IMR-90 (cell line): Measurements from ENCODE around the gene SOCS6. TPM values are rescaled to one million over a fixed set of nuclear protein-coding genes. Genes with fewer than 3 reads are reported as not detected.

ENCODE experiments used
- ATAC-seq: fragments of 200-7000 bp; cut with Tn5 transposase; 2 replicates; pipeline ENCODE4 v1.9.1; 2020; ENCODE audit warnings: low read depth, mild to moderate bottlenecking, moderate library complexity
- BruUV-seq: library from RNA; stranded (reverse); fragments of 400-500 nt; replicated peaks from 2 replicates; lab custom pipeline; 2021; lab: Mats Ljungman, UMichigan
- CTCF ChIA-PET: fragments of 300-600 bp; formaldehyde crosslinking; extraction: SDS; loops from one replicate; lab custom pipeline; 2021; ENCODE audit warnings: antibody characterized with exemption; lab: Yijun Ruan, JAX
- POLR2A ChIA-PET: fragments of 300-600 bp; sonication (Branson Sonifier 250); formaldehyde crosslinking; loops from one replicate; lab custom pipeline; 2022; ENCODE audit warnings: antibody characterized with exemption; ENCODE audit not compliant: unreplicated experiment; lab: Charles Lee
- DNase-seq: peaks from one replicate; pipeline ENCODE4 v3.0.0; 2013
- H2AFZ ChIP-seq: replicated peaks from 2 replicates; pipeline ENCODE3; 2013; ENCODE audit warnings: low read length, mild to moderate bottlenecking; ENCODE audit not compliant: poor library complexity
- H2AK5ac ChIP-seq: 2 replicates; pipeline ENCODE4 v1.6.1; 2013; ENCODE audit warnings: low read depth, low read length, inconsistent platforms
- H2AK9ac ChIP-seq: replicated peaks from 2 replicates; pipeline ENCODE3; 2013; ENCODE audit warnings: mild to moderate bottlenecking, low read depth, low read length, moderate library complexity; ENCODE audit not compliant: poor library complexity
- H2BK120ac ChIP-seq: 2 replicates; pipeline ENCODE4 v1.6.1; 2013; ENCODE audit warnings: low read depth, low read length, inconsistent platforms
- H2BK15ac ChIP-seq: 3 replicates; pipeline ENCODE4 v1.6.1; 2013; ENCODE audit warnings: low read depth, low read length, inconsistent platforms
- H2BK20ac ChIP-seq: 2 replicates; pipeline ENCODE4 v1.6.1; 2013; ENCODE audit warnings: low read depth, mild to moderate bottlenecking, inconsistent platforms, low read length, moderate library complexity
- H2BK5ac ChIP-seq: 2 replicates; pipeline ENCODE4 v1.6.1; 2013; ENCODE audit warnings: mild to moderate bottlenecking, low read depth, low read length, inconsistent platforms; ENCODE audit not compliant: poor library complexity, severe bottlenecking
- H3K14ac ChIP-seq: replicated peaks from 2 replicates; pipeline ENCODE4 v1.6.1; 2013; ENCODE audit warnings: low read depth, low read length, inconsistent platforms
- H3K18ac ChIP-seq: 2 replicates; pipeline ENCODE4 v1.6.1; 2013; ENCODE audit warnings: low read depth, low read length, control low read depth
- H3K23ac ChIP-seq: 2 replicates; pipeline ENCODE4 v1.6.1; 2013; ENCODE audit warnings: low read depth, low read length, inconsistent platforms
- H3K27ac ChIP-seq: 2 replicates; pipeline ENCODE4 v1.5.1; 2013; ENCODE audit warnings: mild to moderate bottlenecking, control low read depth, low read length; ENCODE audit not compliant: insufficient read depth
- H3K27me3 ChIP-seq: 2 replicates; pipeline ENCODE4 v1.6.1; 2013; ENCODE audit warnings: low read length; ENCODE audit not compliant: control insufficient read depth, insufficient read depth
- H3K36me3 ChIP-seq: 2 replicates; pipeline ENCODE4 v1.6.1; 2013; ENCODE audit warnings: low read length, mixed read lengths; ENCODE audit not compliant: control insufficient read depth, insufficient read depth
- H3K4ac ChIP-seq: 2 replicates; pipeline ENCODE4 v1.6.1; 2013; ENCODE audit warnings: low read depth, low read length, inconsistent platforms
- H3K4me1 ChIP-seq: 2 replicates; pipeline ENCODE4 v1.6.1; 2013; ENCODE audit warnings: low read length, mixed read lengths; ENCODE audit not compliant: control insufficient read depth, insufficient read depth
- H3K4me2 ChIP-seq: 2 replicates; pipeline ENCODE4 v1.6.1; 2013; ENCODE audit warnings: low read depth, mild to moderate bottlenecking, control low read depth, low read length, moderate library complexity
- H3K4me3 ChIP-seq: 2 replicates; pipeline ENCODE4 v1.5.1; 2013; ENCODE audit warnings: low read depth, mild to moderate bottlenecking, control low read depth, low read length, moderate library complexity; ENCODE audit not compliant: insufficient read depth
- H3K56ac ChIP-seq: 2 replicates; pipeline ENCODE4 v1.6.1; 2013; ENCODE audit warnings: low read length, inconsistent platforms; ENCODE audit not compliant: insufficient read depth; ENCODE audit errors: extremely low read depth
- H3K79me1 ChIP-seq, 2 experiments: 2 replicates each; pipeline ENCODE4 v1.6.1; 2013; ENCODE audit warnings: low read length in 2 of 2, inconsistent platforms in 1 of 2, low read depth in 1 of 2
- H3K9ac ChIP-seq: 2 replicates; pipeline ENCODE4 v1.6.1; 2013; ENCODE audit warnings: low read depth, low read length, control low read depth
- H3K9me1 ChIP-seq: 2 replicates; pipeline ENCODE4 v1.6.1; 2013; ENCODE audit warnings: low read length, inconsistent platforms; ENCODE audit not compliant: insufficient read depth
- H3K9me3 ChIP-seq: 2 replicates; pipeline ENCODE4 v1.6.1; 2013; ENCODE audit warnings: low read length; ENCODE audit not compliant: control insufficient read depth, insufficient read depth
- H4K20me1 ChIP-seq: 2 replicates; pipeline ENCODE4 v1.6.1; 2013; ENCODE audit warnings: low read length, inconsistent platforms; ENCODE audit not compliant: insufficient read depth
- H4K5ac ChIP-seq: 2 replicates; pipeline ENCODE4 v1.6.1; 2013; ENCODE audit warnings: mild to moderate bottlenecking, low read depth, low read length, control low read depth
- H4K8ac ChIP-seq, 2 experiments: 2 replicates each; pipeline ENCODE4 v1.6.1; 2013; ENCODE audit warnings: low read depth in 2 of 2, low read length in 2 of 2, control low read depth in 1 of 2, inconsistent platforms in 1 of 2
- H4K91ac ChIP-seq: 2 replicates; pipeline ENCODE4 v1.6.1; 2013; ENCODE audit warnings: low read depth, low read length, inconsistent platforms; ENCODE audit not compliant: insufficient read depth
- CEBPB ChIP-seq: IDR thresholded peaks from 2 replicates; pipeline ENCODE4 v1.6.1; 2012; ENCODE audit warnings: low read depth, low read length, improper control_type of control experiment
- CHD1 ChIP-seq: IDR thresholded peaks from 2 replicates; pipeline ENCODE4 v1.6.1; 2012; ENCODE audit warnings: low read depth, low read length, improper control_type of control experiment
- FOS ChIP-seq: fragments of 150-350 bp; IDR thresholded peaks from 2 replicates; pipeline ENCODE4 v1.6.1; 2016; ENCODE audit warnings: low read depth, low read length
- MAFK ChIP-seq: IDR thresholded peaks from 2 replicates; pipeline ENCODE4 v1.6.1; 2012; ENCODE audit warnings: low read depth, low read length, improper control_type of control experiment
- MAZ ChIP-seq: IDR thresholded peaks from 2 replicates; pipeline ENCODE4 v1.6.1; 2012; ENCODE audit warnings: low read depth, mild to moderate bottlenecking, low read length, improper control_type of control experiment, moderate library complexity, borderline replicate concordance
- MXI1 ChIP-seq: IDR thresholded peaks from 2 replicates; pipeline ENCODE4 v1.6.1; 2012; ENCODE audit warnings: low read depth, mild to moderate bottlenecking, low read length, moderate library complexity, borderline replicate concordance
- RAD21 ChIP-seq: IDR thresholded peaks from 2 replicates; pipeline ENCODE4 v1.6.1; 2012; ENCODE audit warnings: low read length, improper control_type of control experiment
- RFX5 ChIP-seq: IDR thresholded peaks from 2 replicates; pipeline ENCODE4 v1.8.0; 2012; ENCODE audit warnings: low read depth, mild to moderate bottlenecking, low read length, moderate library complexity
- WGBS, 2 experiments: methylation state at CpG; one replicate each; pipeline versions ENCODE4 v1.1.5 to v1.1.7; 2013; ENCODE audit warnings: missing lambda C conversion rate in 2 of 2; ENCODE audit not compliant: insufficient read length in 1 of 2; ENCODE audit errors: extremely low coverage in 2 of 2; 5-methylcytosine and 5-hydroxymethylcytosine counted together
- dilution Hi-C: fragments of 300-500 bp; cut with HindIII; formaldehyde crosslinking; loops from one replicate; pipeline ENCODE4 v1.14.3; 2018; ENCODE audit warnings: low sequenced_read_pairs; ENCODE audit not compliant: unreplicated experiment
- in situ Hi-C: fragments of 300-500 bp; cut with MboI; formaldehyde crosslinking; loops from 3 replicates; pipeline ENCODE4 v1.14.3; 2019; ENCODE audit warnings: low sequenced_read_pairs, inconsistent platforms, mixed read lengths
- intact Hi-C: fragments of 100-400 bp; cut with micrococcal nuclease; formaldehyde crosslinking; loops from 2 replicates; pipeline ENCODE4 v1.10.0; 2022
- polyA plus RNA-seq, 3 experiments: library from polyadenylated mRNA; depleted of rRNA; stranded (reverse); fragments of >200 nt; gene quantifications; 2 replicates each; pipeline ENCODE4 v1.2.3, GENCODE V29; 2012; ENCODE audit warnings: low replicate concordance in 1 of 3
- total RNA-seq: library from RNA; depleted of rRNA; stranded (reverse); fragments of >200 nt; gene quantifications from 2 replicates; pipeline ENCODE4 v1.2.3, GENCODE V29; 2012
- TF ChIP-seq, protein P1 (sequence below): conservative IDR thresholded peaks from 2 replicates; pipeline ENCODE4 v1.5.1; 2012; ENCODE audit warnings: mild to moderate bottlenecking, low read depth, low read length, improper control_type of control experiment

The SOCS6 gene
- total and polyA plus RNA-seq, 2 of the 4 experiments (the other 2 are of a cell fraction): 21.3 to 57.4 TPM

DNA sequence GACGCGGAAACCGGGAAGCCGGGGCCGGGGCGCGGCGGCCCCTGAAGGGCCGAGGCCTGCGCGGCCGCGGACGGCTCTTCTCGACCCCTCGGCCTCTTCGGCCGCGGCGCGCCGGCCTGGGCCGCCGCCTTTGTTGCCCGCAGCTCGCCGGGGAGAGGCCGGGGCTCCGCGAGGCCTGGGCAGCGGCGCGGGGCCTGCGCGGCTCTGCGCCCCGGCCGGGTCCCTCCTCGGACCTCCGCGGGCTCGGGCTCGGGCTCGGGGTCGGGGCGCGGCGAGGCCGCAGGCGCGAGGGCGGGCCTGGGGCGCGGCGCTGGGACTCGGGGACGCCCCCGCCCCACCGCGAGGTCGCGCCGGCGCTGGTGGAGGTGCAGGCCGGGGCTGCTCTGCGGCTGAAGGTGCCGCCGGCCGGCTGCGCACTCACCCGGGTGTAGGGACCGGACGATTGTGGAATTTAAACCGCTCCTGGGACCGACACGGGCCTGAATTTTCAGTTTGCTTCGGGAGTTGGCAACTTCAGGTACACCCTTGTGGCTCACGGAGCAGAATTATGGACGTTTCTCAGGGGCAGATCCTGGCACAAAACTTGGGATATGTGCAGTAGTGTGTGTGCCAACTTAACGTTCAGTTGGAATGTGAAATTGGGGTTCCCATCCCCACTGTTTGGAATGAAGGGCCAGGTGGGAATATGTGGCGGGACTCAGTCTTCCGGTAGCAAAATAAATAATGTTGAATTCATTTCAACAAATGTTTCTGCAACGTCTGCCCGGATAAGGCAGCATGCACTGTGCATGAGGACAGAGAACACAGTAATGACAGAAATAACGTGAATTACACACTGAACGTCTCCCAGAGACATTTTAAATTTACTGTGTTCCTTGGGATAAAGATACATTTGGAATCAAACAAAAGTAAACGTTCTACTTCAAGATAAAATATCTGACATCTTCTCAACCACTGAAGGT, 787 bp downstream of the SOCS6 start:
- ChIA-PET POLR2A (interaction anchor here (0.6 kb wide), 1 partner anchor 620 kb away, joined by 4 read pairs; no protein-coding TSS in a partner anchor), CTCF (interaction anchor here (0.5 kb wide), 1 partner anchor 11 kb away, joined by 3 read pairs; no protein-coding TSS in a partner anchor)
- H3K36me3 ChIP-seq: no peaks in the 10 kb centered on the region
- peak overlapping the region; percentile 94 for H3K14ac ChIP-seq
- H3K18ac ChIP-seq: peak overlapping the region; percentile 4
- dilution Hi-C loops: no loop called here
- peak overlapping the region; percentile 2; the same call in 1 of the 2 replicates for H4K5ac ChIP-seq
- WGBS, 2 experiments: 0% methylated on average over 31 of the region's 87 CpGs; no CpG with 5 or more reads in 1 of the 2 experiments
- peak overlapping the region; percentile 97 for H3K23ac ChIP-seq
- H3K4ac ChIP-seq: peak overlapping the region; percentile 81
- peak overlapping the region; percentile 94 for H2AK9ac ChIP-seq
- H3K4me2 ChIP-seq: peak overlapping the region; percentile 54
- H4K91ac ChIP-seq: peak overlapping the region; percentile 81
- peaks cover 17% of the 10 kb centered on the region for H3K9me1 ChIP-seq
- in situ Hi-C loops: loop anchor here (5.0 kb wide), 2 partner anchors 82 to 143 kb away; partner anchors contain the start of gene RTTN
- peak overlapping the region; percentile 89 for H2AFZ ChIP-seq
- DNase-seq: peak; percentile 31
- peak overlapping the region; percentile 97; the same call in 1 of the 3 replicates for H2BK15ac ChIP-seq
- H4K20me1 ChIP-seq: peaks cover 43% of the 10 kb centered on the region
- peak overlapping the region; percentile 85 for H3K9ac ChIP-seq
- H4K8ac ChIP-seq: peak overlapping the region; percentile 65 to 83; a peak in 3 of 4 replicates
- H3K27me3 ChIP-seq: no peaks in the 10 kb centered on the region
- H2BK5ac ChIP-seq: peak overlapping the region; percentile 56
- peak; percentile 50 for ATAC-seq
- H3K4me1 ChIP-seq: peaks cover 13% of the 10 kb centered on the region
- H3K9me3 ChIP-seq: no peaks in the 10 kb centered on the region
- H3K56ac ChIP-seq: peak overlapping the region; percentile 93
- peak overlapping the region; percentile 93; the same call in 1 of the 2 replicates for H2AK5ac ChIP-seq
- H2BK20ac ChIP-seq: no peak overlapping the region; the same call in 1 of the 2 replicates
- H3K4me3 ChIP-seq: peak overlapping the region; percentile 53
- TF ChIP-seq CEBPB: no peak
- TF ChIP-seq, protein P1, sequence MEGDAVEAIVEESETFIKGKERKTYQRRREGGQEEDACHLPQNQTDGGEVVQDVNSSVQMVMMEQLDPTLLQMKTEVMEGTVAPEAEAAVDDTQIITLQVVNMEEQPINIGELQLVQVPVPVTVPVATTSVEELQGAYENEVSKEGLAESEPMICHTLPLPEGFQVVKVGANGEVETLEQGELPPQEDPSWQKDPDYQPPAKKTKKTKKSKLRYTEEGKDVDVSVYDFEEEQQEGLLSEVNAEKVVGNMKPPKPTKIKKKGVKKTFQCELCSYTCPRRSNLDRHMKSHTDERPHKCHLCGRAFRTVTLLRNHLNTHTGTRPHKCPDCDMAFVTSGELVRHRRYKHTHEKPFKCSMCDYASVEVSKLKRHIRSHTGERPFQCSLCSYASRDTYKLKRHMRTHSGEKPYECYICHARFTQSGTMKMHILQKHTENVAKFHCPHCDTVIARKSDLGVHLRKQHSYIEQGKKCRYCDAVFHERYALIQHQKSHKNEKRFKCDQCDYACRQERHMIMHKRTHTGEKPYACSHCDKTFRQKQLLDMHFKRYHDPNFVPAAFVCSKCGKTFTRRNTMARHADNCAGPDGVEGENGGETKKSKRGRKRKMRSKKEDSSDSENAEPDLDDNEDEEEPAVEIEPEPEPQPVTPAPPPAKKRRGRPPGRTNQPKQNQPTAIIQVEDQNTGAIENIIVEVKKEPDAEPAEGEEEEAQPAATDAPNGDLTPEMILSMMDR: no peak
- TF ChIP-seq RAD21: no peak
- TF ChIP-seq MAZ: no peak
- no peak for TF ChIP-seq CHD1
- TF ChIP-seq MAFK: no peak
- no peak for TF ChIP-seq FOS
- no peak for TF ChIP-seq RFX5
- no peak for TF ChIP-seq MXI1
- intact Hi-C loops: loop anchor here (2.0 kb wide), 1 partner anchor 85 kb away; the partner anchor contains the start of gene RTTN
- H3K27ac ChIP-seq: peak overlapping the region; percentile 79
- BruUV-seq: no TSS peak
- H2BK120ac ChIP-seq: peak overlapping the region; percentile 74
- peaks cover 0 to 24% of the 10 kb centered on the region in 2 experiments; a peak in 2 of 4 replicates for H3K79me1 ChIP-seq
